H1 (cell line): Measurements from ENCODE around the gene ERC1. TPM values are rescaled to one million over a fixed set of nuclear protein-coding genes. Genes with fewer than 3 reads are reported as not detected.

Source experiments
- CTCF ChIA-PET: fragments of 300-600 bp; sonication (Branson Sonifier 250); formaldehyde crosslinking; loops from one replicate; lab custom pipeline; 2021; ENCODE audit not compliant: partially characterized antibody; lab: Charles Lee
- POLR2A ChIA-PET: fragments of 300-600 bp; sonication (Branson Sonifier 250); formaldehyde crosslinking; loops from one replicate; lab custom pipeline; 2021; ENCODE audit warnings: inconsistent platforms; ENCODE audit not compliant: partially characterized antibody; lab: Charles Lee
- DNase-seq, 2 experiments: peaks; one replicate each; pipeline versions ENCODE4 v3.0.0 to v3.0.0-alpha.2; 2010 to 2022; ENCODE audit warnings: low spot score in 2 of 2, low read depth in 1 of 2, mixed read lengths in 1 of 2
- FAIRE-seq: peaks from 2 replicates; lab custom pipeline; 2011; peaks lifted over from hg19 to GRCh38; lab: Jason Lieb, UNC
- H2AFZ ChIP-seq: 2 replicates; pipeline ENCODE4 v1.8.1; 2012; ENCODE audit warnings: low read length, inconsistent platforms
- H2AK5ac ChIP-seq: 2 replicates; pipeline ENCODE4 v1.6.1; 2013; ENCODE audit warnings: low read depth, low read length
- H2BK120ac ChIP-seq: replicated peaks from 2 replicates; pipeline ENCODE3; 2013; ENCODE audit warnings: low read depth, low read length, inconsistent platforms
- H2BK12ac ChIP-seq: 2 replicates; pipeline ENCODE4 v1.6.1; 2013; ENCODE audit warnings: low read depth, low read length
- H2BK15ac ChIP-seq: 2 replicates; pipeline ENCODE4 v1.6.1; 2013; ENCODE audit warnings: low read length
- H2BK20ac ChIP-seq: 2 replicates; pipeline ENCODE4 v1.6.1; 2013; ENCODE audit warnings: low read length
- H2BK5ac ChIP-seq: 2 replicates; pipeline ENCODE4 v1.6.1; 2013; ENCODE audit warnings: low read depth, low read length
- H3K14ac ChIP-seq: 2 replicates; pipeline ENCODE4 v1.6.1; 2013; ENCODE audit warnings: inconsistent platforms; ENCODE audit not compliant: insufficient read length
- H3K18ac ChIP-seq: 2 replicates; pipeline ENCODE4 v1.6.1; 2013; ENCODE audit warnings: low read length; ENCODE audit errors: extremely low read depth
- H3K23ac ChIP-seq: 2 replicates; pipeline ENCODE4 v1.6.1; 2013; ENCODE audit warnings: inconsistent platforms; ENCODE audit not compliant: insufficient read length
- H3K23me2 ChIP-seq: 2 replicates; pipeline ENCODE4 v1.6.1; 2013; ENCODE audit warnings: low read depth, low read length
- H3K27ac ChIP-seq: 2 replicates; pipeline ENCODE4 v1.6.1; 2011; ENCODE audit warnings: low read depth, low read length, inconsistent platforms
- H3K27me3 ChIP-seq, 4 experiments: replicated peaks in 1 of 4; 1 replicate in 1 of 4; 2 replicates in 3 of 4; pipeline versions ENCODE4 v1.6.1 to v1.8.1; 2011 to 2013; ENCODE audit warnings: low read length in 3 of 4, mild to moderate bottlenecking in 3 of 4, inconsistent platforms in 2 of 4, mixed read lengths in 2 of 4, moderate library complexity in 1 of 4; ENCODE audit not compliant: control insufficient read depth in 3 of 4, insufficient read depth in 3 of 4; ENCODE audit errors: extremely low read depth in 1 of 4
- H3K36me3 ChIP-seq, 4 experiments: 2 replicates each; pipeline versions ENCODE4 v1.6.1 to v1.8.1; 2011 to 2013; ENCODE audit warnings: mild to moderate bottlenecking in 4 of 4, low read length in 3 of 4, moderate library complexity in 2 of 4, control low read depth in 1 of 4, inconsistent platforms in 1 of 4; ENCODE audit not compliant: insufficient read depth in 4 of 4, control insufficient read depth in 2 of 4
- H3K4ac ChIP-seq: replicated peaks from 2 replicates; pipeline ENCODE3; 2013; ENCODE audit warnings: low read length, low read depth, mixed read lengths, inconsistent platforms; ENCODE audit not compliant: insufficient read length
- H3K4me1 ChIP-seq, 4 experiments: replicated peaks in 1 of 4; 1 replicate in 1 of 4; 2 replicates in 3 of 4; pipeline versions ENCODE4 v1.6.1 to v1.8.1; 2011 to 2013; ENCODE audit warnings: low read length in 3 of 4, inconsistent platforms in 2 of 4, mixed read lengths in 1 of 4; ENCODE audit not compliant: insufficient read depth in 4 of 4, control insufficient read depth in 3 of 4
- H3K4me2 ChIP-seq, 2 experiments: 2 replicates each; pipeline versions ENCODE4 v1.6.1 to v1.8.1; 2011 to 2013; ENCODE audit warnings: low read depth in 2 of 2, low read length in 2 of 2, control low read depth in 1 of 2, inconsistent platforms in 1 of 2, mild to moderate bottlenecking in 1 of 2; ENCODE audit not compliant: insufficient read depth in 1 of 2
- H3K4me3 ChIP-seq, 4 experiments: fragments of 200-600, 300-600 bp in 1 of 4; sonication (generic), shearing (Covaris generic), sonication (Bioruptor Twin) in 1 of 4; 2 replicates each; pipeline versions ENCODE4 v1.5.1 to v1.8.1; 2011 to 2016; ENCODE audit warnings: low read length in 4 of 4, low read depth in 3 of 4, control low read depth in 2 of 4, inconsistent platforms in 2 of 4, mild to moderate bottlenecking in 2 of 4, mixed read lengths in 1 of 4, moderate library complexity in 1 of 4; ENCODE audit not compliant: insufficient read depth in 2 of 4; ENCODE audit errors: extremely low read depth in 1 of 4
- H3K56ac ChIP-seq: replicated peaks from 2 replicates; pipeline ENCODE3; 2013; ENCODE audit warnings: low read depth, mild to moderate bottlenecking, mixed read lengths, low read length, inconsistent platforms; ENCODE audit not compliant: insufficient read length
- H3K79me1 ChIP-seq: 2 replicates; pipeline ENCODE4 v1.6.1; 2013; ENCODE audit warnings: low read depth, low read length, control low read depth
- H3K79me2 ChIP-seq, 2 experiments: 2 replicates each; pipeline versions ENCODE4 v1.6.1 to v1.8.1; 2012 to 2013; ENCODE audit warnings: low read length in 2 of 2, mild to moderate bottlenecking in 2 of 2, inconsistent platforms in 1 of 2; ENCODE audit not compliant: insufficient read depth in 2 of 2, control insufficient read depth in 1 of 2
- H3K9ac ChIP-seq, 4 experiments: replicated peaks in 1 of 4; 1 replicate in 1 of 4; 2 replicates in 3 of 4; pipeline versions ENCODE4 v1.6.1 to v1.8.1; 2011 to 2013; ENCODE audit warnings: low read depth in 3 of 4, low read length in 3 of 4, control low read depth in 2 of 4, mild to moderate bottlenecking in 2 of 4, moderate library complexity in 2 of 4, inconsistent platforms in 1 of 4; ENCODE audit errors: extremely low read depth in 1 of 4
- H3K9me3 ChIP-seq, 2 experiments: 2 replicates each; pipeline versions ENCODE4 v1.6.1 to v1.8.1; 2012 to 2013; ENCODE audit warnings: mild to moderate bottlenecking in 2 of 2, moderate library complexity in 2 of 2, control low read depth in 1 of 2, inconsistent platforms in 1 of 2, low read depth in 1 of 2, low read length in 1 of 2, mixed read lengths in 1 of 2; ENCODE audit not compliant: insufficient read depth in 2 of 2
- H4K20me1 ChIP-seq, 2 experiments: replicated peaks in 1 of 2; 2 replicates each; pipeline versions ENCODE3 to v1.8.1; 2011 to 2013; ENCODE audit warnings: inconsistent platforms in 2 of 2, low read length in 2 of 2, mild to moderate bottlenecking in 1 of 2; ENCODE audit not compliant: insufficient read depth in 2 of 2, control insufficient read depth in 1 of 2
- H4K5ac ChIP-seq: 2 replicates; pipeline ENCODE4 v1.6.1; 2013; ENCODE audit warnings: low read length, low read depth, mixed read lengths, inconsistent platforms; ENCODE audit not compliant: insufficient read length
- H4K8ac ChIP-seq: 2 replicates; pipeline ENCODE4 v1.8.0; 2013; ENCODE audit warnings: mild to moderate bottlenecking, moderate library complexity, low read length, inconsistent platforms; ENCODE audit not compliant: insufficient read depth; ENCODE audit errors: extremely low read depth
- H4K91ac ChIP-seq: replicated peaks from 2 replicates; pipeline ENCODE3; 2013; ENCODE audit warnings: low read length, mixed read lengths, inconsistent platforms; ENCODE audit not compliant: insufficient read length
- ASH2L ChIP-seq: fragments of 200-600, 300-600 bp; sonication (generic); IDR thresholded peaks from one replicate; pipeline ENCODE4 v1.7.1; 2017; ENCODE audit warnings: low read length
- BCL11A ChIP-seq, 2 experiments: IDR thresholded peaks; one replicate each; pipeline ENCODE4 v1.6.1; 2011; ENCODE audit warnings: low read depth in 2 of 2, low read length in 2 of 2, mild to moderate bottlenecking in 2 of 2
- CHD1 ChIP-seq: IDR thresholded peaks from 2 replicates; pipeline ENCODE4 v1.6.1; 2012; ENCODE audit warnings: low read depth, low read length, improper control_type of control experiment
- FOSL1 ChIP-seq: IDR thresholded peaks from 2 replicates; pipeline ENCODE4 v1.6.1; 2011; ENCODE audit warnings: mild to moderate bottlenecking, low read depth, low read length, moderate library complexity; ENCODE audit not compliant: insufficient read depth
- RBBP5 ChIP-seq: IDR thresholded peaks from 2 replicates; pipeline ENCODE4 v1.7.1; 2012; ENCODE audit warnings: low read depth, mild to moderate bottlenecking, inconsistent platforms, low read length, moderate library complexity, borderline replicate concordance
- TBP ChIP-seq: IDR thresholded peaks from 2 replicates; pipeline ENCODE4 v1.6.1; 2011; ENCODE audit warnings: low read depth, low read length, improper control_type of control experiment
- ZNF274 ChIP-seq: IDR thresholded peaks from 2 replicates; pipeline ENCODE4 v1.7.0; 2012; ENCODE audit warnings: low read length, borderline replicate concordance; ENCODE audit errors: extremely low read depth
- WGBS, 2 experiments: shearing (Covaris generic) in 1 of 2; methylation state at CpG; one replicate each; pipeline versions ENCODE4 v1.1.6 to v1.1.7; 2013 to 2015; ENCODE audit warnings: low lambda C conversion rate in 2 of 2, mixed read lengths in 2 of 2, inconsistent platforms in 1 of 2, low coverage in 1 of 2, missing lambda C conversion rate in 1 of 2; ENCODE audit not compliant: insufficient replicate concordance in 2 of 2, insufficient coverage in 1 of 2, insufficient read length in 1 of 2; ENCODE audit errors: extremely low coverage in 1 of 2, missing lambda C conversion rate in 1 of 2; 5-methylcytosine and 5-hydroxymethylcytosine counted together
- polyA plus RNA-seq, 7 experiments: library from polyadenylated mRNA; depleted of rRNA in 3 of 7; stranded (reverse) in 5 of 7; unstranded in 2 of 7; fragments of >200 nt in 5 of 7; fragments of 200-250 nt in 2 of 7; gene quantifications; 1 replicate in 5 of 7; 2 replicates in 1 of 7; 4 replicates in 1 of 7; pipeline versions ENCODE4 v1.2.1 to v1.2.3, GENCODE V29; 2011 to 2013; ENCODE audit warnings: missing spikeins in 2 of 7, mixed read lengths in 2 of 7
- total RNA-seq: library from RNA; stranded (reverse); fragmentation: NEBNext Ultra II Directional; extraction: Animal tissue kit (Norgen Biotek cat#: 25700); gene quantifications from 2 replicates; pipeline ENCODE4 v1.2.1, GENCODE V29; 2021

ERC1 gene
- total and polyA plus RNA-seq, 2 of the 8 experiments (the other 6 are each of a cell fraction or from before 2014, with no cell fraction given): 7.8 to 45.7 TPM

DNA sequence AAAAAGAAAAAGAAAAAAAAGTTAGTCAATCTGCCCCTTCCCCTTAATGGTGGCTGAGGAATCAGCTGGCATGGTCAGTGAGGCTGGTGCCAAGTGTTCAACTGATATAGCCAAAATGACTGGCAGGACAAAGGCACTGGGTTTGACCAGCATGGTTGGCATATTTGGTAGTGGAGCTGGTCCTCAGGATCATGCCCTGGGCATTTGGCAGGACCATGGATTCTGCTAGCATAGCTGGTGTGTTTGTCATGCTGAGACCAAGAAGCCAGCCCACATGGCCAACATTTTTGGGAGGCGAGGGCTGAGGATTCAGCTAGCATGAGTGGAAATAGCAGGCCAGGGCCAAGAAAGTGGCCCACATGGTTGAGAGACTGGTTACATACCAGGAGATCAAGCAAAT is 466.9 kb downstream of the ERC1 start:
- Histone ChIP-seq H3K4me2 (no peak overlapping the region), H3K14ac (no peak overlapping the region), H3K9me3 (0 out of 4 replicates have a peak, but pooled peaks cover 0 to 3% of the 10 kb centered on the region in 2 experiments), H3K79me2 (no peaks in the 10 kb centered on the region), H3K79me1 (no peaks in the 10 kb centered on the region), H2BK5ac (no peak overlapping the region), H2BK120ac (no peak overlapping the region), H3K36me3 (0 out of 8 replicates have a peak, but pooled peaks cover 0 to 2% (median 0%) of the 10 kb centered on the region in 4 experiments), H3K9ac (no peak overlapping the region), H3K18ac (no peak overlapping the region; the same call in 1 of the 2 replicates), H4K91ac (no peak overlapping the region), H4K20me1 (no peaks in the 10 kb centered on the region), H3K4me1 (no peaks in the 10 kb centered on the region), H4K5ac (no peak overlapping the region), H4K8ac (no peak overlapping the region), H2AFZ (no peak overlapping the region), H2AK5ac (no peak overlapping the region), H2BK12ac (no peak overlapping the region), H3K4ac (no peak overlapping the region), H3K27me3 (no peaks in the 10 kb centered on the region), H3K23me2 (no peaks in the 10 kb centered on the region), H2BK20ac (no peak overlapping the region), H3K56ac (no peak overlapping the region), H2BK15ac (no peak overlapping the region), H3K4me3 (no peak overlapping the region), H3K23ac (no peak overlapping the region), H3K27ac (no peak overlapping the region)
- WGBS, 2 experiments: 89% methylated on average over 1 of the region's 1 CpG; no CpG with 5 or more reads in 1 of the 2 experiments
- FAIRE-seq: no peak
- ChIA-PET CTCF (interaction anchor here (0.6 kb wide), 1 partner anchor 121 kb away, joined by 3 read pairs; no protein-coding TSS in a partner anchor), POLR2A (interaction anchor here (1.0 kb wide), 1 partner anchor 66 kb away, joined by 3 read pairs; no protein-coding TSS in a partner anchor)
- TF ChIP-seq ASH2L (no peak), CHD1 (no peak), TBP (no peak), ZNF274 (no peak), RBBP5 (no peak), BCL11A (IDR thresholded peaks at IDR 0.05; ENCODE audit: low read depth in 2 of 2, low read length in 2 of 2) (no peak), FOSL1 (no peak)
- DNase-seq: no peak
